Raji (cell line): ENCODE results near the gene CEP164.

Source experiments
- POLR2A ChIP-seq: IDR thresholded peaks from 2 replicates; pipeline ENCODE4 v1.6.1; 2011; ENCODE audit warnings: low read depth, low read length, control low read depth; ENCODE audit not compliant: insufficient read depth

Gene CEP164

DNA sequence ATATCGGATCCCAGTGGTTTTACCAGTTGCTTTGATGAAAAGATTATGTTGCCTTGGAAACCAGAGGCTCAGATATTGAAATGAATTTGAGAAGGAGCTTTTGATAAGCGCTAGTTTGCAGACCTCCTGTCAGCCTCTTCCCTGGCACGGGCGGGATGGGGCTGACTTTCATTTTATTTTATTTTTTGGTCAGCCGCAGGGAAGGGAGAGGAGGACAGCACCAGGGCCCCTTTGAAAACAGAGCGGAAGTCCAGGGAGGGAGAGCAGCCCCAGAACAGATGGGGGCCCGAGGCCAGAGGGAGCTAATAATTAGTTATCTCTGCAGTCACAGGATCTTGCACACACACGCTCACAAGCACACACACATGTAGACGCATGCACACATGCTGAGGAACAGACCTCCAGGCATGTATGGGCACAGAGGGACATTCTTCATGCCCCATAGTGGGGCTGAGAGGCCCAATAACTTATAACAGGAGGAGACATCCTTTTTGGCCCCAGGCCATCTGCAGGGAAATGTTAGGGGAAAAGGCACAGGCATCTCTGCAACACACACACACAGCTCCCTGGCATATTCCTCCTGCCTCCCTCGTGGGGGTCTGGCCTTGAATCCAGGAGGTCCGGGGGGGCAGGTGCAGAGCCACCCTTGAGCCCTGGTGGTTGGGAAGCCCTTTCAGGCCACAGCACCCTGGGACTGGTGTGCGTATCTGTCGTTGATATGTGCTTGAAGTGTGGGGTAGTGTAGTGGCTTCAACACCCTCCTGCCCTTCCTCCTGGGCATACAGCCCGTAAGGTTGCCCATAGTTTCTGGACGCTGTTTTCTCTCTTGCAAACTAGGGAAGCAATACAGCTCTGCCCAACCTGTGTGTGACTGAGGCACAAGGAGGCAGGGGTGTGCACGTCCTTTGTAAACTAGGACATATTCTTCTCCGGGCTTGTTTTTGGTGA is 117.3 kb downstream of the CEP164 start:
- TF ChIP-seq POLR2A, result no peak

DNA sequence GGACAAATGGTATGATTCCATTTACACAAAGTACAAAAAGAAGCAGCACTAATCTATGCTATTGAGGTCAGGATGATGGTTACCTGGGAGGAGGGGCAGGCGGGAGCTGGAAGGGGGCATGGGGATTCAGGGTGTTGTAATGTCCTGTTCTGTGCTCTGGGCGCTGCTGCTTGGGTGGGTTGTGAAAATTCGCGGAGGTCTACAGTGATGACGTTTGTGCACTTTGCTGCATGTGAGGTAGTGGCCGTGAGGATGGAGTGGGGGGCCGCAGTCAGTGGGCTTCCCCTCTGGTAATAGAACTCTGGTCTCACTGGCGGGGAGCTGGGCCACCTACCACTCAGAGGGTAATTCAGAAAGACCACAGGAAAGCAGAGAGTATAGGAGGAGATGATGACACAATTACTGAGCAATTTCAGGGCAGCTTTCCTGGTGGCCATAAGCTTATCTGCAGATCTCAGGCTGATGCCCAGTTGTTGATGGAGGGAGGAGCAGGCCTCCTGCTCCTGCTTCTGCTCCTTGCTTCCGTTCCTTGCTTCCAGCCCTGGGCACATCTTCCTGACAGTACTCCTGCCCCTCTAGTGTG is 121.5 kb downstream of the CEP164 start:
- no peak for TF ChIP-seq POLR2A

- TF ChIP-seq POLR2A, result no peak
These were observed 126.4 kb downstream of the CEP164 start for GRCh38 chr11:117453886-117454563.

DNA sequence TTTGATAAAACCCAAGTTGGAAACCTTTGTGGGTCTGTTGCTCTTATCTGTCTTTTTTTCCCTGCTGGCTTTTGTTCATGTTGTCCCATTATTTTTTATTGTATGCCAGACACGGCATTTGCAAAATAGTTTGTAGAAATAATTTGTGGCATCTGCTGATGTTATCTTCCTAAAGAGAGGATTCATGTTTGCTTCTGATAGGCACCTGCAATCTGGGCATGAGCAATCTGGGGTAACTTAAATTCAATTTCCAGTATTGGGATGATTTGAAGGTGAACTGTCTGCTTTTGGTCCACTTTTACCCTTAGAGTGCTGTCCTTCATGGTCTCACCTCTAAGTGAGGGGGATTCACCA is 126.9 kb downstream of the CEP164 start:
- TF ChIP-seq POLR2A, result no peak

DNA sequence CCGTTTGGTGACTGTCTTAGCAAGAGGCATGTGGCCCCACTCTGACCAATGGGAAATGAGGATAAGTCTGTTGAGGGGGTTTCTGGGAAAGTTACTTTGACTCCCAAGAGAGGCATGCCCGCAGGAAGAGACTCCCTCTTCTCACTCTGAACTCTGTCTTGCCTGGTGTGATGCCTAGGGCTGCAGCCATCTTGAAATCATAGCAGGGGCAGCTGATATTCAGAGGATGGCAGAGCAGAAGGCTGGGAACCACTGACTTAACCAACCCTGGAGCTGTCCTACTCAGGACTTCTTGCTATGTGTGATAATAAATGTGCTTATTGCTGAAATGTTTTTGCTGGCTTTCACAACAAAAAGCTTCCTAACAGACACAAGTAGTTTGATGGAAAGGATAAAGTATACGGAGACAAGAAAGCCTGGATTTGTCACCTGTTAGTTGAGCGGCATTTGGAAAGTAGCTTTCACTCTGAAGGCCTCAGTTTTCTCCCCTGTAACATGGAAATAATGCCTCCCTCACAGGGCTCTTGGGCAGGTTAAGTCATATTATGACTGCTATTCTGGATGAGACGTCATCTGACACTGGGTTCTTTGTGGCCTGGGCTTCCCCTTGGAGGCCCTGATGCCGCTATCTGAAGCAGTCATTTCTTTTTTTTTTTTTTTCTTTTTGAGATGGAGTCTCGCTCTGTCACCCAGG is 128.5 kb downstream of the CEP164 start:
- no peak for TF ChIP-seq POLR2A

- no peak for TF ChIP-seq POLR2A
These were observed 129.6 kb downstream of the CEP164 start for GRCh38 chr11:117457031-117457785.

GRCh38 chr11:117457835-117458234 is 130.2 kb downstream of the CEP164 start:
- no peak for TF ChIP-seq POLR2A

GRCh38 chr11:117458275-117459122 is 130.8 kb downstream of the CEP164 start:
- TF ChIP-seq POLR2A, result no peak

- no peak for TF ChIP-seq POLR2A
These were observed 131.7 kb downstream of the CEP164 start for GRCh38 chr11:117459123-117459978.

DNA sequence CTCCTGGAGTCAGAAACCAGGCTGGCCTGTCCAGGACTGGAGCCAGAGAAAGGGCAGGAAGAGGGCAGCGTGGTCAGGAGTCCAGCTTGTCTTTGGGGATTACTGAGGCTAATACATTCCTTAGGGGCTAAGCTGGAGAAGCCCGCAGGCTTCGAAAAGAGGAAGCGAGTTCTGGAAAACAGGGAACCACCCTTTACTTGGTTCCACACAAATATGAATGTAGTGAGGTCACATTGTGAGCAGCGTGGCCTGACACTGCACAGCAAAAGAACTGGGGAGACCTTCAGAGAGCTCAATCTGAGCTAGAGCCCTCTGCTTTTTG is 132.3 kb downstream of the CEP164 start:
- TF ChIP-seq POLR2A, result no peak

- no peak for TF ChIP-seq POLR2A
These were observed 133.9 kb downstream of the CEP164 start for GRCh38 chr11:117461396-117462182.

DNA sequence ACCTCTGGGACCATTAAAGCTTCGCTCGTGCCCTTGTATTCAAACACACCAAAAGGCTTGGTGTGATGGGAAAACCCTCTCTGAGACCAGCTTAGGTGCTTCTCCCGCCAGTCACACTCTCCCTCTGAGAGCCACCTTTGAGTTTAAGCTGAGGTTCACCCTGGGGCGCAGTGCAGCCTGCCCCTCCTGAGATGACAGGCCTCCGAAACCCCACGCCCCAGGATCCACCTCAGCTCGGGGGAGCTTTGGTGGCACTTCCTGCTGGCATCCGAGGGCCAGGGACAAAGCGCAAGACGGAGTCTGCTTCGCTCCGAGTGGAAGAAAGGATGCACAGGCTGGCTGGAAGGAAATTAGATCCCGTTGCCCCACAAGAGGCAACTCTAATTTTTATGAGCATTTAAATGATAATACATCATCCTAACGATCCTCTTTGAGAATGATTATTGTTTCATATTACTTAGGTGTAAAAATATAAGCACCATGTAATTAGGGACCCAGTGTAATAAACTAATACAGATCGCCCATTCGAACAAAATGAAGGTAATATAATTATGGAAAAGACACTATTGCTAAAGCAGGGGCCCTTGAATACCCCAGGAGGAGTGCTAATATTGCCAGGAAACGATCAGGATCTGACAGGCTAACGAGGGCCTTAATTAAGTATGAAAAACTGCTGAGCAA is 134.7 kb downstream of the CEP164 start:
- no peak for TF ChIP-seq POLR2A

- no peak for TF ChIP-seq POLR2A
These were observed 135.2 kb downstream of the CEP164 start for GRCh38 chr11:117462864-117463247.
